Endometrial microvascular endothelial cells (primary cell): Measurements from ENCODE around the gene CSMD2. TPM values are rescaled to one million over a fixed set of nuclear protein-coding genes. Genes with fewer than 3 reads are reported as not detected.
"Not testable (repeated sequence)": the region's sequence is repeated elsewhere in the genome, so short reads cannot be mapped to it uniquely, and the experiment has no call there.

Experiments
- in situ Hi-C: cut with HindIII; loops from 2 replicates; pipeline ENCODE4 v1.10.0; 2017; ENCODE audit warnings: low sequenced_read_pairs, low pct_unique_long_range_greater_than_20kb; ENCODE audit errors: inconsistent ontology term
- total RNA-seq: library from RNA; depleted of rRNA; stranded (reverse); fragments of >200 nt; gene quantifications from one replicate; pipeline ENCODE4 v1.2.3, GENCODE V29; 2015; ENCODE audit errors: inconsistent ontology term

Gene CSMD2
- total RNA-seq, 1 donor from 2014 or later = 0.28 TPM

DNA sequence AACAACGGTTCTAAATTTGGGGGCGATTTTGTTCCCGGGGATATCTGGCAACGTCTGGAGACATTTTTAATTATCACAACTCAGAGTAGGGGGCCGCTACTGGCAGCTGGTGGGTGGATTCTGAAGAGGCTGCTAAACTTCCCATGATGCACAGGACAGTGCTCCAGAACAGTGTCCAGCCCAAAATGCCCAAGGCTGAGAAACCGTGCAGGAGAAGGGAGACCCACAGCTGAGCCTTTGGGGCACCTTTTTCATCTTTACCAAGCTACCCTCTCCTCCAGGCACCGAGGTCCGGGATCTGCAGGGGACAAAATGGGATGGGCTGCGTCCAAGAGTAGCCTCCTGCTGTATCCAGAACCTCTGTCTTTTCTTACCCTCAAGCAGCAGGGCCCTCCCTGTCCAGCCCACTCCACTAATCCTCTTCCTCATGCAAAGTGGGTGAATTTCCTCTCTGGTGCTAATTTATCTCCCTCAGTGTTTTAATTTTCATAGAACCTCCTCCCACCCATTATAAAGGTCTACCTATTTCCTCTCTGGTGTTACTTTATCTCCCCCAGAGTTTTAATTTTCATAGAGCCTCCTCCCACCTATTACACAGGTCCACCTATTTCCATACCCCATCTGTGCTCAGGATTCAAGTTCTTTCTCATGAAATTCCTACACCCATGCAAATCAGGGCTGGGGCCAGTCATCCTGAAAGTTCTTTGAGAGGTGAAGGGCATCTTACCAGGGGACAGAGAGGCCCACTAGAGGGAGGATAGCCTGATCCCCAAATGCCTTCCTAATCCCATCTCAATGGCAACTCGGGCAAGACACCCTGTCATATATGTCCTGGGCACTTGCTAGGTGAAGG lies 42.7 kb downstream of the CSMD2 start:
- in situ Hi-C loops = no loop called here

GRCh38 chr1:34115233-34115632 lies 49.8 kb downstream of the CSMD2 start:
- in situ Hi-C loops = no loop called here

- in situ Hi-C loops = no loop called here
These were observed 51.1 kb downstream of the CSMD2 start for GRCh38 chr1:34113887-34114286.

- in situ Hi-C loops = no loop called here
These were observed 51.7 kb downstream of the CSMD2 start for GRCh38 chr1:34113362-34113761.

- in situ Hi-C loops = no loop called here
These were observed 56.3 kb downstream of the CSMD2 start for GRCh38 chr1:34108711-34109110.

DNA sequence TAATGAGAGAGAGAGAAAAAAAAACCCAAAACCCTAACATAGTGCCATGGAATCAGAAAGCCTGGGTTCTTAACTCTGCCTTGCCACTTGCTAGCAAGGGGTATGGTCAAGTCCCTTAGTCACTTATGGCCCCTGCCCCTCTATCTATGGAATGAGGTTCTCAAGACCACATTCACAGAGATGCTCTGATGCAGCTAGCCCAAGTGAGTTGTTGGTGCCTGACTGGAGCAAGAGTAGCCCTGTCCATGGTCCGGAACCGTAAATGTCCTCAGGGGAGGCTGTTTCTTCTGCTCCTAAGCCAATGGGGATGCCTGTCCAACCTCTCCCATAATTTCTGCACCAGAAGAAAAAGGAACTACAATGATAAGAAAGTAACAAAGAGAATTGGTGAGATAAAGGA lies 56.8 kb downstream of the CSMD2 start:
- in situ Hi-C loops = no loop called here

GRCh38 chr1:34101151-34101550 lies 63.9 kb downstream of the CSMD2 start:
- in situ Hi-C loops = no loop called here

DNA sequence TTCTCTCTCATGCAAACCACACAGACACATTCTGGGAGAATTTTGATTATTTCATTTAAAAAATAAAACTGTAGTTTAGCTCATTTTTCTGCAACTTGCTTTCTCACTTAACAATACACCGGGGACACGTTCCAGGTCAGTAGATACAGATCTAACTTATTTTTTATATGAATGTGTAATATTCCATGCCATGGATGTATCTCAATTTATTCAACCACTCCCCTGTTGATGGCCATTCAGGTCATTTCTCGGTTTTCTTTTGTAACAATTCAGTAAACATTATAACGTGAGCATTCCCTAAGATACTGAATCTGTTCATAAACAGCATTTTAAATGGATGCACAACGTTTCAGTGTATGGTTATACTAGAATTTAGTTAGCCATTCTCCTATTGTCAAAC lies 64.7 kb downstream of the CSMD2 start:
- in situ Hi-C loops = no loop called here

DNA sequence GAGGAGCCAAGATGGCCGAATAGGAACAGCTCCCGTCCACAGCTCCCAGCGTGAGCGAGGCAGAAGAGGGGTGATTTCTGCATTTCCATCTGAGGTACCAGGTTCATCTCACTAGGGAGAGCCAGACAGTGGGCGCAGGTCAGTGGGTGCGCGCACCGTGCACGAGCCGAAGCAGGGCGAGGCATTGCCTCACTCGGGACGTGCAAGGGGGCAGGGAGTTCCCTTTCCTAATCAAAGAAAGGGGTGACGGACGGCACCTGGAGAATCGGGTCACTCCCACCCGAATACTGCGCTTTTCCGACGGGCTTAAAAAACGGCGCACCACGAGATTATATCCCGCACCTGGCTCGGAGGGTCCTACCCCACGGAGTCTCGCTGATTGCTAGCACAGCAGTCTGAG lies 72.6 kb downstream of the CSMD2 start:
- in situ Hi-C loops = not testable (repeated sequence)

DNA sequence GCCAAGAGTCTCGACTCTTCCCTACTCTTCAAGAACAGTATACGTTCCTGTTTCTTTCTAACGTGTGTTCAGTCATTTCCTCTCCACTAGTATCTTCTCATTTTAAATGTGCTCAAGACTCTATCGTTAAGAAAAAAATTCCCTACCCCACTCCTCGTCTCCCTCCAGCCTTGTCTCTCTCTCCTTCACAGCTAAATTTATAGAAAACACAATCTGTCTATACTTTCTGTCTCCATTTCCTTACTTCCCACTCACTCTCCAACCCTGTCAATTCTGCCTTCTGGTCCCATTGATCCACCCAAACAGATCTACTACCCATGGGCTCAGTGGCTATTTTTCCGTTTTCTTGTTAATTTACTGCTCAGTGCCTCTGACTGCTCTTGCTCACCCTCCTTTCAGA lies 75.3 kb downstream of the CSMD2 start:
- in situ Hi-C loops = no loop called here

DNA sequence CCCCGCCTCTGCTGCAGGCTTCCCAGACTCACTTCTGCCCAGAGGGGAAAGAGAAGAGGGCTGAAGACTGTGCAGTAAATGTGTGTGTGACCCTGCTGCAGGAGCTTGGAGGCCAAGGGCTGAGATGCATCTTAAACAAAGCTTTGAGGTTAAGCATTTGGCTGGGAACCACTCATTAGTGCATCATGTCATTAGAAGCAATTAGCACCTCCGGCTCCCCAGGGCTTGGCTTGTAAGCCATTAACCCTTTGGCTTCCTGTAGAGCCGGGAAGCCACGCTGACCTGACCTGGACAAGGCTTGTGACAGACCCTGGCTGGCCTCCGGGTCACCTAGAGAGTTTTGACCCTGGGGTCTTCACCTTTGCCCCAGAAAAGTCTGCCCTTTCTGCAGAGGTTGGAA lies 77.0 kb downstream of the CSMD2 start:
- in situ Hi-C loops = no loop called here

DNA sequence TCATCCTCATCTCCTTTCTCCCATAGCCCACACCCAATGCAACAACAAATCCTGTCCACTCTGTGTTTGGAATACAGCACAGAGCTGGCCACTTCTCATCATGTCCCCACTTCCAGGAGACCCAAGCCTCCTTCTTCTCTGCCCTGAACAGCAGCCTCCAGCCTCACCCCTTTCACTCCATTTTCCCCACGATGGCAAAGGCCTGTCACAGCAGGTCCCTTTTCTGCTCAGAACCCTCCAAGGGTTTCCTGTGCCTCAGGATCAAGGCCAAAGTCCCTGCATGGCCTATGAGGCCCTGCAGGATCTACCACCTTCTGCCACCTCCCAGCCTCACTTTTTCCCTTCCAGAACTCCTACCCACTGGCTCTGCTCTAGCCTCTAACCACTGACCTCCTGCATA lies 78.5 kb downstream of the CSMD2 start:
- in situ Hi-C loops = no loop called here

- in situ Hi-C loops = no loop called here
These were observed 81.1 kb downstream of the CSMD2 start for GRCh38 chr1:34083974-34084373.

- in situ Hi-C loops = not testable (repeated sequence)
These were observed 82.9 kb downstream of the CSMD2 start for GRCh38 chr1:34082085-34082670.

GRCh38 chr1:34078383-34078782 lies 86.6 kb downstream of the CSMD2 start:
- in situ Hi-C loops = no loop called here

DNA sequence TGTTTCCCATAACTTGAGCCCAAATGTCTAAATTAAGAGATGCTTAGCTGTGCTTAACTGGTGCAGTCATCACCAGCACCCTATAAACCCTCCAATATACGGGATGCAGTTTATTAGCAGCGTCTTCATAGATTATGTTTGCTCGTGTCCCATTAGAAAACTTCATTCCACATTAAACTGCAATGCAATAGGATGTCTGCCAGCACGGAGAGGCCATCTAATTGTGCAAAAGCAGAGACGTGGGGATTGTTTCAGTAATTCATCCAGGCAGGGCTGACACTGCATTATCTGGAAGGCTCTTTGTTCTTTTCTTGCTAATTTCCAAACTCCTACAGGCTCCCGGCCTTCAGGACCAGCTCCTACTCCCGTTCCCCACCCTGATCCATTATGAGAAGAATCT lies 89.5 kb downstream of the CSMD2 start:
- in situ Hi-C loops = no loop called here

DNA sequence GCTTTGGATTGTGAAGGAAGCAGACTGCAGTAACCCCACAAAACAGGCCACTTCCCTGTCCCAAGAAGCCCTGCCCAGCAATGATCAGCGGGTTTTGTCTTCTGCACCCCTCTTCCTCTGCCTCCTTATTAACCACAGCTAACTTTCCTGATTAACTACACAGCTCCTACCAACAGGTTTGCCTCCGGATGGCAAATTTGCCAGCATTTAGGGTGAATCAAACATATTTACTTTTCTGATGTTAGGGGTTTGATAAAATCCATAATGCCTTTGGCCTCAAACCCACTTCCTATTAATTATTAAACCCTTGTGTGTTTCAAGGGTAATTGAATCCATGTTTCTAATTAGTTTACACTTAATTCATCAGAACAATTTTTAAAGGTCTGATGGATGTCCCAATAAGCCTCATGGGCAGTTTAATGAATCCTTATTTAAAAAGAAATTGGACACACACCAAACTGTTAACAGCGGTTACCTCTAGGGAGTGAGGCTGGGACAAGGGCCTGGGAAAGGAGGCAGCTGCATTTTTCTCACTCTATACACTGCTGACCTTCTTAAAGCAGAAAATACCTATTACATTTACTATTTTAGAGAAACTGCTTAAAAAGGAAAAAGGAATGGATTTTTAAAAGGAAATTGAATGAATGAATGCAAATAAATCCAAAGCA lies 91.9 kb downstream of the CSMD2 start:
- in situ Hi-C loops = no loop called here

DNA sequence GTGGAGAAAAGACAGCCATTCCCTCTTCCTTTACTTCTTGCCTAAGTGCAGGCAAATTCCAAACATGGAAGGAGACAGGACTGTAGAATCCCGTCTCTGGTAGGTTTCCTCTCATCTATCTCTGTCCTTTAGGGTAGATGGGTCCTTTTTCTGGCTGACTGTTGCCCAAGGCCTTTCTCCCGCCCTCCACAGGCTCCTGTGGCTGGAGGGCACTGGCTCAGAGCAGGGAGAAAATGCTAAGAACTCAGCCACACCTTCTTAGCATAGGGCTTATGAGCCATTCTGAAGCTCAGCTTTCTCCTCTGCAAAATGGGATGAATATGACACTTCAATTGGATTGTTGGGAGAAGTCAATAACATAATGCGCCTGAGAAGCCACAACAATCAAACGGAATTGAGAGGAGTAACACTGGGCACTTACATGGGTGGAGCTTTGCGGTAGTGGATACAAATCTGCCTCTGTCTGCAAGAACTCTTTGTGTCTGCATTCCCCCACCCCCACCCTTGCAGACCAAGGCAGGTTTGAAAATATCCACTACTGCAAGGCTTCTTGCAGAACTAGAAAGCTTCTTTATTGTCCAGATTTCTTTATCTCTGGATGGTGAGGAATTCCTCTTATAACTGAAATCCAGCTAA lies 94.7 kb downstream of the CSMD2 start:
- in situ Hi-C loops = no loop called here

GRCh38 chr1:34066981-34067603 lies 97.9 kb downstream of the CSMD2 start:
- in situ Hi-C loops = no loop called here
